Ascending aorta (tissue), 2 donors: ENCODE data around the gene NELL1. TPM values are rescaled to one million over a fixed set of nuclear protein-coding genes. Genes with fewer than 3 reads are reported as not detected.

Experiments
- DNase-seq, 2 donors: peaks; one replicate each; pipeline ENCODE4 v3.0.0-alpha.2; 2019; ENCODE audit warnings: low spot score in 2 of 2
- H3K27ac ChIP-seq, 2 donors: fragments of 200-600 bp; sonication (generic); one replicate each; pipeline ENCODE4 v1.5.1; 2016 to 2017; ENCODE audit warnings: mild to moderate bottlenecking in 1 of 2
- H3K27me3 ChIP-seq: fragments of 200-600 bp; sonication (generic); one replicate; pipeline ENCODE4 v1.5.1; 2017
- H3K36me3 ChIP-seq, 2 donors: fragments of 200-600 bp; sonication (generic); one replicate each; pipeline ENCODE4 v1.5.1; 2016
- H3K4me1 ChIP-seq, 2 donors: fragments of 200-600 bp; sonication (generic); one replicate each; pipeline ENCODE4 v1.5.1; 2016 to 2017; ENCODE audit warnings: mild to moderate bottlenecking in 1 of 2
- H3K4me3 ChIP-seq, 2 donors: fragments of 200-600 bp; sonication (generic); one replicate each; pipeline ENCODE4 v1.5.1; 2016 to 2017; ENCODE audit warnings: mild to moderate bottlenecking in 1 of 2
- H3K9me3 ChIP-seq, 2 donors: fragments of 200-600 bp; sonication (generic); one replicate each; pipeline ENCODE4 v1.5.1; 2016
- CTCF ChIP-seq, 3 experiments: fragments of 200-600 bp in 2 of 3; fragments of 450-650 bp in 1 of 3; sonication (generic) in 2 of 3; IDR thresholded peaks; one replicate each; pipeline ENCODE4 v1.5.1; 2016 to 2019; ENCODE audit warnings: antibody characterized with exemption in 3 of 3, mild to moderate bottlenecking in 1 of 3, moderate library complexity in 1 of 3
- intact Hi-C: fragments of 100-400 bp; cut with DNase I; formaldehyde crosslinking; loops from one replicate; pipeline ENCODE4 v1.15.1; 2023
- total RNA-seq: library from RNA; depleted of rRNA; stranded (reverse); fragments of >200 nt; gene quantifications from one replicate; pipeline ENCODE4 v1.1.0, GENCODE V29; 2016

The NELL1 gene
- total RNA-seq, 1 donor from 2014 or later, result not detected

- H3K27me3 ChIP-seq, result no peaks in the 10 kb centered on the region
- H3K27ac ChIP-seq, result no peak overlapping the region
- intact Hi-C loops, result no loop called here
Measured at GRCh38 chr11:21464601-21465193, 795.3 kb downstream of the NELL1 start.

DNA sequence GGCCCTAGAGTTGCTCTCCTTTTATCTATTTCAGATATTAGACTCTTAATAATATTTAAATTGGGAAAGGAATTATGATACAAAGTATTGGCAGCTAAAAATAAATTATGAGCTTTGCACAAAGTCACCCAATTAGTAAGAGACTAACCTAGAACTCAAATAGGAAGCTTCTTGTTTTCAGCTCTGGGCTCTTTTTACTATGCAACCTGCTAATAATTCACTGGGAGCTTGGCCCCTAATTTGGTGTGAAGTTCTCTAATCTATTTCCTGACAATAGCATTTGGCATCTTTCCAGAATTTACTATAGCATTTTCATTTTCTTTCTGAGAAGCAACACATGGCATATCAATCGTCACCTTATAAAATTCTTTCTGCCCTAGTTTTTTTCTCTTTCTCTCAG is 795.8 kb downstream of the NELL1 start:
- intact Hi-C loops, result no loop called here
- no peaks in the 10 kb centered on the region for H3K9me3 ChIP-seq
- H3K4me1 ChIP-seq, result no peaks in the 10 kb centered on the region
- DNase-seq, result no peak
- H3K27ac ChIP-seq, result no peak overlapping the region
- no peak for TF ChIP-seq CTCF (IDR thresholded peaks at IDR 0.05)
- no peaks in the 10 kb centered on the region for H3K27me3 ChIP-seq
- H3K36me3 ChIP-seq, result no peaks in the 10 kb centered on the region
- no peak overlapping the region for H3K4me3 ChIP-seq

More at GRCh38 chr11:21464601-21465193, 795.3 kb downstream of the NELL1 start:
- Histone ChIP-seq H3K36me3 (no peaks in the 10 kb centered on the region), H3K9me3 (no peaks in the 10 kb centered on the region), H3K4me1 (no peaks in the 10 kb centered on the region), H3K4me3 (no peak overlapping the region)
- TF ChIP-seq CTCF (IDR thresholded peaks at IDR 0.05), result no peak
- DNase-seq, result no peak

DNA sequence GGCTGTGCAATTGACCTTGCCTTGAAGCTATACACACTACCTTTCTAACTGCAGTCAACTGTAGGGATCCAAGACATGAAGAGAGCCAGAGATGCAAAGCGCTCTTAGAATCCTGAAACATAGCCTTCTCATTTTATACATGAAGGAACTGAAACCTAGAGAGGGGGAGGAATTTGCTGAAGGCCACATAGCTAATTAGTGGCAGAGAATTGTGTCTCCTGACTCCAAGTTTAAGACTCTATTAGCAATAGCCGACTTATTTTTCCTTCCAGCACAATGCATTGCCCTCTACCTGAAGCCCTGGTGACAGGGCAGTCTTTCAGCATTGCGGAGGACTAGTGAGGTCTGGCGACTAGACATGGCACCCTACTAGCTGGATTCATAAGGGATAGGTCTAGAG is 796.5 kb downstream of the NELL1 start:
- Histone ChIP-seq H3K9me3 (no peaks in the 10 kb centered on the region), H3K4me3 (no peak overlapping the region), H3K27me3 (no peaks in the 10 kb centered on the region), H3K27ac (no peak overlapping the region), H3K4me1 (no peaks in the 10 kb centered on the region), H3K36me3 (no peaks in the 10 kb centered on the region)
- intact Hi-C loops, result no loop called here
- TF ChIP-seq CTCF (IDR thresholded peaks at IDR 0.05), result no peak
- no peak for DNase-seq

GRCh38 chr11:21470521-21470920 is 801.1 kb downstream of the NELL1 start:
- Histone ChIP-seq H3K36me3 (no peaks in the 10 kb centered on the region), H3K27me3 (no peaks in the 10 kb centered on the region), H3K4me1 (no peaks in the 10 kb centered on the region), H3K9me3 (no peaks in the 10 kb centered on the region), H3K4me3 (no peak overlapping the region), H3K27ac (no peak overlapping the region)
- intact Hi-C loops, result no loop called here
- TF ChIP-seq CTCF (IDR thresholded peaks at IDR 0.05), result no peak
- DNase-seq, result no peak

GRCh38 chr11:21472261-21472660 is 802.9 kb downstream of the NELL1 start:
- intact Hi-C loops, result no loop called here
- no peak for DNase-seq
- Histone ChIP-seq H3K9me3 (no peaks in the 10 kb centered on the region), H3K36me3 (no peaks in the 10 kb centered on the region), H3K27me3 (no peaks in the 10 kb centered on the region), H3K27ac (no peak overlapping the region), H3K4me3 (no peak overlapping the region), H3K4me1 (no peaks in the 10 kb centered on the region)
- no peak for TF ChIP-seq CTCF (IDR thresholded peaks at IDR 0.05)

DNA sequence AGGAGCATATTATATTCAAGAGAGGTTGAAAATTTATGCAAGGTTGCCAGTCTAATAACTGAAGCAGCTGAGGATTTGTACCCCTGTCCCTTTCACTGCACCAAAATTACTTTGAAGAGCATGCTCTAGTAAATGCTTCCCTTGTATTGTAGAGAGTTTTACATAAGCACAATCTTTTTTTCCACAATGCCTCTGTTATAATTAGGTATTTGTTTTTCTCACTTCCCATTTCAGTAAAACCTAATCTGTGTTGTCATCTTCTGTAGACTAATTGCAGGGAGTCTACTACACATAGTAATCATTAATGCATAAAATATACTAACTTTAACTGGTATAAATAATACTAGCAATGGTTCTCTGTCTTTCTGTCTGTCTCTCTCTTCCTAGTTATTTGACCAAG is 805.1 kb downstream of the NELL1 start:
- no peaks in the 10 kb centered on the region for H3K9me3 ChIP-seq
- H3K4me1 ChIP-seq, result no peaks in the 10 kb centered on the region
- H3K27me3 ChIP-seq, result no peaks in the 10 kb centered on the region
- intact Hi-C loops, result no loop called here
- H3K4me3 ChIP-seq, result no peak overlapping the region
- no peaks in the 10 kb centered on the region for H3K36me3 ChIP-seq
- no peak for TF ChIP-seq CTCF (IDR thresholded peaks at IDR 0.05)
- H3K27ac ChIP-seq, result no peak overlapping the region
- DNase-seq, result no peak
